ENCODE results near the gene MGAM2.
"Not testable (repeated sequence)": the region's sequence is repeated elsewhere in the genome, so short reads cannot be mapped to it uniquely, and the experiment has no call there.

The MGAM2 gene

GRCh38 chr7:142088022-142088714, 23.4 kb upstream of the MGAM2 start:
- H3K4me3 ChIP-seq (ENCODE audit: low read depth, low read length) = no peak overlapping the region
- no peak for TF ChIP-seq CTCF (IDR thresholded peaks at IDR 0.05; ENCODE audit: borderline replicate concordance, insufficient read depth, low read depth, low read length)

GRCh38 chr7:142089035-142089434, 22.5 kb upstream of the MGAM2 start:
- no peak overlapping the region for H3K4me3 ChIP-seq (ENCODE audit: low read depth, low read length)

GRCh38 chr7:142091961-142092360, 19.6 kb upstream of the MGAM2 start:
- no peak overlapping the region for H3K4me3 ChIP-seq (ENCODE audit: low read depth, low read length)
- no peak for TF ChIP-seq CTCF (IDR thresholded peaks at IDR 0.05; ENCODE audit: borderline replicate concordance, insufficient read depth, low read depth, low read length)

More at GRCh38 chr7:142089035-142089434, 22.5 kb upstream of the MGAM2 start:
- no peak for TF ChIP-seq CTCF (IDR thresholded peaks at IDR 0.05; ENCODE audit: borderline replicate concordance, insufficient read depth, low read depth, low read length)

- TF ChIP-seq CTCF (IDR thresholded peaks at IDR 0.05; ENCODE audit: borderline replicate concordance, insufficient read depth, low read depth, low read length) = no peak
Measured at GRCh38 chr7:142094861-142095260, 16.7 kb upstream of the MGAM2 start.

GRCh38 chr7:142097571-142097970, 13.9 kb upstream of the MGAM2 start:
- H3K4me3 ChIP-seq (ENCODE audit: low read depth, low read length) = no peak overlapping the region
- no peak for TF ChIP-seq CTCF (IDR thresholded peaks at IDR 0.05; ENCODE audit: borderline replicate concordance, insufficient read depth, low read depth, low read length)

More at GRCh38 chr7:142094861-142095260, 16.7 kb upstream of the MGAM2 start:
- H3K4me3 ChIP-seq (ENCODE audit: low read depth, low read length) = no peak overlapping the region

- no peak overlapping the region for H3K4me3 ChIP-seq (ENCODE audit: low read depth, low read length)
- no peak for TF ChIP-seq CTCF (IDR thresholded peaks at IDR 0.05; ENCODE audit: borderline replicate concordance, insufficient read depth, low read depth, low read length)
Measured at GRCh38 chr7:142098004-142098403, 13.5 kb upstream of the MGAM2 start.

GRCh38 chr7:142099347-142099746, 12.2 kb upstream of the MGAM2 start:
- not testable (repeated sequence) for H3K4me3 ChIP-seq (ENCODE audit: low read depth, low read length)
